DND-41 (cell line): ENCODE data around the gene NTNG2.

Experiments used
- ATAC-seq: fragments of 200-7000 bp; cut with Tn5 transposase; 3 replicates; pipeline ENCODE4 v1.9.1; 2021; ENCODE audit warnings: low read depth; ENCODE audit not compliant: insufficient read depth
- DNase-seq: peaks from one replicate; pipeline ENCODE4 v3.0.0-alpha.2; 2020
- H2AFZ ChIP-seq: 2 replicates; pipeline ENCODE4 v1.6.0; 2012; ENCODE audit warnings: low read depth, low read length
- H3K27ac ChIP-seq: 2 replicates; pipeline ENCODE4 v1.5.1; 2012; ENCODE audit warnings: low read length, inconsistent platforms
- H3K27me3 ChIP-seq: fragments of 200-600 bp; sonication (generic); 2 replicates; pipeline ENCODE4 v1.6.0; 2012; ENCODE audit warnings: low read length, mild to moderate bottlenecking, inconsistent platforms; ENCODE audit not compliant: insufficient read depth, poor library complexity
- H3K36me3 ChIP-seq: 2 replicates; pipeline ENCODE4 v1.5.1; 2012; ENCODE audit warnings: low read length, inconsistent platforms; ENCODE audit not compliant: insufficient read depth
- H3K4me1 ChIP-seq: 2 replicates; pipeline ENCODE4 v1.5.1; 2012; ENCODE audit warnings: mild to moderate bottlenecking, low read length; ENCODE audit not compliant: insufficient read depth
- H3K4me2 ChIP-seq: 2 replicates; pipeline ENCODE4 v1.6.0; 2012; ENCODE audit warnings: mild to moderate bottlenecking, moderate library complexity, low read length, inconsistent platforms; ENCODE audit not compliant: insufficient read depth
- H3K4me3 ChIP-seq, 2 experiments: fragments of 200-600 bp in 1 of 2; shearing (Covaris generic) in 1 of 2; 2 replicates each; pipeline ENCODE4 v1.5.1; 2012 to 2016; ENCODE audit warnings: inconsistent platforms in 2 of 2, low read length in 2 of 2, mild to moderate bottlenecking in 2 of 2, low read depth in 1 of 2, moderate library complexity in 1 of 2
- H3K79me2 ChIP-seq: 2 replicates; pipeline ENCODE4 v1.6.0; 2012; ENCODE audit warnings: low read length, inconsistent platforms; ENCODE audit not compliant: insufficient read depth
- H3K9ac ChIP-seq: 2 replicates; pipeline ENCODE4 v1.6.0; 2012; ENCODE audit warnings: low read depth, mild to moderate bottlenecking, inconsistent platforms, low read length, moderate library complexity
- H3K9me3 ChIP-seq: 2 replicates; pipeline ENCODE4 v1.5.1; 2012; ENCODE audit warnings: low read length, moderate library complexity, mild to moderate bottlenecking, inconsistent platforms; ENCODE audit not compliant: insufficient read depth, severe bottlenecking
- H4K20me1 ChIP-seq: 2 replicates; pipeline ENCODE4 v1.6.0; 2012; ENCODE audit warnings: low read length; ENCODE audit not compliant: insufficient read depth
- CTCF ChIP-seq: IDR thresholded peaks from 2 replicates; pipeline ENCODE4 v1.5.1; 2012; ENCODE audit warnings: borderline replicate concordance, low read length, moderate library complexity, mild to moderate bottlenecking; ENCODE audit not compliant: poor library complexity, severe bottlenecking; ENCODE audit errors: extremely low read depth
- EZH2 ChIP-seq: IDR thresholded peaks from 3 replicates; pipeline ENCODE4 v1.6.1; 2012; ENCODE audit warnings: borderline replicate concordance, low read depth, mild to moderate bottlenecking, moderate library complexity, low read length, inconsistent platforms; ENCODE audit not compliant: severe bottlenecking

Gene NTNG2

GRCh38 chr9:132183134-132183533 is 21.3 kb downstream of the NTNG2 start:
- H3K36me3 ChIP-seq = no peaks in the 10 kb centered on the region
- H3K4me2 ChIP-seq = no peak overlapping the region
- H3K27ac ChIP-seq = no peak overlapping the region
- H3K9ac ChIP-seq = no peak overlapping the region
- TF ChIP-seq EZH2 (no peak), CTCF (no peak)
- H3K27me3 ChIP-seq = peaks cover 8% of the 10 kb centered on the region
- H3K4me3 ChIP-seq = no peak overlapping the region
- H2AFZ ChIP-seq = no peak overlapping the region
- no peaks in the 10 kb centered on the region for H3K9me3 ChIP-seq
- no peaks in the 10 kb centered on the region; the same call in none of the 2 replicates for H4K20me1 ChIP-seq
- no peak for ATAC-seq
- H3K79me2 ChIP-seq = no peaks in the 10 kb centered on the region
- no peak for DNase-seq
- no peaks in the 10 kb centered on the region for H3K4me1 ChIP-seq

- TF ChIP-seq CTCF = no peak
- TF ChIP-seq EZH2 = no peak
- DNase-seq (no peak), ATAC-seq (no peak)
These were observed 21.9 kb downstream of the NTNG2 start for GRCh38 chr9:132183715-132184114.

GRCh38 chr9:132184124-132184523 is 22.3 kb downstream of the NTNG2 start:
- DNase-seq (no peak), ATAC-seq (no peak)
- H3K27me3 ChIP-seq = peaks cover 8% of the 10 kb centered on the region
- no peak for TF ChIP-seq CTCF
- no peak for TF ChIP-seq EZH2
- no peak overlapping the region for H3K9ac ChIP-seq
- no peak overlapping the region for H2AFZ ChIP-seq
- no peaks in the 10 kb centered on the region for H3K36me3 ChIP-seq
- no peaks in the 10 kb centered on the region for H3K4me1 ChIP-seq
- H3K79me2 ChIP-seq = no peaks in the 10 kb centered on the region
- no peak overlapping the region for H3K4me2 ChIP-seq
- H3K27ac ChIP-seq = no peak overlapping the region
- H4K20me1 ChIP-seq = no peaks in the 10 kb centered on the region; the same call in none of the 2 replicates
- no peak overlapping the region for H3K4me3 ChIP-seq
- no peaks in the 10 kb centered on the region for H3K9me3 ChIP-seq

More at GRCh38 chr9:132183715-132184114, 21.9 kb downstream of the NTNG2 start:
- Histone ChIP-seq H3K9me3 (no peaks in the 10 kb centered on the region), H3K4me1 (no peaks in the 10 kb centered on the region), H4K20me1 (no peaks in the 10 kb centered on the region; the same call in none of the 2 replicates), H3K9ac (no peak overlapping the region), H3K27me3 (peaks cover 8% of the 10 kb centered on the region), H3K4me3 (no peak overlapping the region), H3K36me3 (no peaks in the 10 kb centered on the region), H3K79me2 (no peaks in the 10 kb centered on the region), H2AFZ (no peak overlapping the region), H3K4me2 (no peak overlapping the region), H3K27ac (no peak overlapping the region)
